Measurements from ENCODE around the gene CAPNS1. TPM values are rescaled to one million over a fixed set of nuclear protein-coding genes. Genes with fewer than 3 reads are reported as not detected.
"Not testable (repeated sequence)": the region's sequence is repeated elsewhere in the genome, so short reads cannot be mapped to it uniquely, and the experiment has no call there.

CAPNS1 gene
- polyA plus RNA-seq, 2 donors: 919 to 1,019 TPM

- Histone ChIP-seq H3K27me3 (ENCODE audit: control insufficient read depth in 1 of 2, insufficient read depth in 2 of 2, low read length in 2 of 2) (no peaks in the 10 kb centered on the region), H3K36me3 (ENCODE audit: control insufficient read depth in 2 of 2, insufficient read depth in 2 of 2, low read length in 1 of 2) (peaks cover 5 to 19% of the 10 kb centered on the region in 2 donors), H3K9me3 (ENCODE audit: control insufficient read depth in 2 of 2, insufficient read depth in 1 of 2, low read depth in 1 of 2, low read length in 1 of 2) (no peaks in the 10 kb centered on the region), H3K4me3 (ENCODE audit: low read depth in 1 of 2, low read length in 2 of 2) (no peak overlapping the region), H3K27ac (ENCODE audit: low read depth in 2 of 2, low read length in 1 of 2) (no peak overlapping the region), H3K4me1 (ENCODE audit: control insufficient read depth in 2 of 2, insufficient read depth in 2 of 2, low read length in 1 of 2) (no peaks in the 10 kb centered on the region)
- WGBS, 2 donors: 64 to 65% methylated on average over 9 of the region's 9 CpGs
Measured at GRCh38 chr19:36125557-36125956, 14.3 kb upstream of the CAPNS1 start.

DNA sequence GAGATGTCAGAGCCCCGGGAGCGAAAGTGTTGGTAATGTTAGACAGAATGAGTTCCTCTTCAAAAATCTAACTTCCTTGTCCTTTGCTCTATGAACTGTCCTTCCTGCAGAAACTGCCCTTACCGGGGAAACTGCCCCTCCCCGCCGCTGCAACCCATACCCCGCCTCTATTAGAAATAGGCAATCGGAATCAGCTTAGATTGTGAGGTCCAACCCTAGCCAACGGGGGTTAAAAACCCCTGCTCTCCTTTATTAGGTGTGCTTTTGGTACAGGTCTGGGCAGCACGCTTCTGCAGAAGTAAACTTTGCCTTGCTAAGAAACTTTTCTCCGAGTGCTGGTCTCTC, 11.5 kb upstream of the CAPNS1 start:
- Histone ChIP-seq H3K27ac (ENCODE audit: low read depth in 2 of 2, low read length in 1 of 2) (peak overlapping the region; percentile 95 to 98), H3K36me3 (ENCODE audit: control insufficient read depth in 2 of 2, insufficient read depth in 2 of 2, low read length in 1 of 2) (peaks cover 5% of the 10 kb centered on the region in 2 donors), H3K9me3 (ENCODE audit: control insufficient read depth in 2 of 2, insufficient read depth in 1 of 2, low read depth in 1 of 2, low read length in 1 of 2) (no peaks in the 10 kb centered on the region), H3K4me1 (ENCODE audit: control insufficient read depth in 2 of 2, insufficient read depth in 2 of 2, low read length in 1 of 2) (no peaks in the 10 kb centered on the region), H3K4me3 (ENCODE audit: low read depth in 1 of 2, low read length in 2 of 2) (peak overlapping the region; percentile 18 to 36), H3K27me3 (ENCODE audit: control insufficient read depth in 1 of 2, insufficient read depth in 2 of 2, low read length in 2 of 2) (no peaks in the 10 kb centered on the region)
- WGBS, 2 donors: 9% methylated on average over 10 of the region's 10 CpGs

- H3K27ac ChIP-seq (ENCODE audit: low read depth in 2 of 2, low read length in 1 of 2): peak overlapping the region; percentile 91 to 98
- H3K4me3 ChIP-seq (ENCODE audit: low read depth in 1 of 2, low read length in 2 of 2); H3K27me3 ChIP-seq (ENCODE audit: control insufficient read depth in 1 of 2, insufficient read depth in 2 of 2, low read length in 2 of 2); H3K4me1 ChIP-seq (ENCODE audit: control insufficient read depth in 2 of 2, insufficient read depth in 2 of 2, low read length in 1 of 2); H3K9me3 ChIP-seq (ENCODE audit: control insufficient read depth in 2 of 2, insufficient read depth in 1 of 2, low read depth in 1 of 2, low read length in 1 of 2); H3K36me3 ChIP-seq (ENCODE audit: control insufficient read depth in 2 of 2, insufficient read depth in 2 of 2, low read length in 1 of 2): not testable (repeated sequence)
- WGBS, 2 donors: 46 to 64% methylated on average over 6 of the region's 6 CpGs
Measured at GRCh38 chr19:36131221-36131620, 8.6 kb upstream of the CAPNS1 start.

DNA sequence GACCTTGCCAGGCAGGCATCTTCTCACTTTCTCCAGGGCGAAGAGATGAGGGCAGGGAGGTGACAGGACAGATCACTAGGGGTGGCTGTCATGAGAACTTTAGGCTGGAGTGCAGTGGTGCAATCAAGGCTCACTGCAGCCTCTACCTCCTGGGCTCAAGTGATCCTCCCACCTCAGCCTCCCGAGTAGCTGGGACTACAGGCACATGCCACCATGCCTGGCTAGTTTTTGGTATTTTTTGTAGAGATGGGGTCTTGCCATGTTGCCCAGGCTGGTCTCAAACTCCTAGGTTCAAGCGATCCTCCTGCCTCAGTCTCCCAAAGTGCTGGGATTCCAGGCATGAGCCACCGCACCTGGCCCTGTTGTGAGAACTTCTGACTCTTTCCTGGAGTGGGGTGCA, 5.0 kb upstream of the CAPNS1 start:
- H3K4me1 ChIP-seq (ENCODE audit: control insufficient read depth in 2 of 2, insufficient read depth in 2 of 2, low read length in 1 of 2); H3K4me3 ChIP-seq (ENCODE audit: low read depth in 1 of 2, low read length in 2 of 2); H3K36me3 ChIP-seq (ENCODE audit: control insufficient read depth in 2 of 2, insufficient read depth in 2 of 2, low read length in 1 of 2); H3K27me3 ChIP-seq (ENCODE audit: control insufficient read depth in 1 of 2, insufficient read depth in 2 of 2, low read length in 2 of 2); H3K9me3 ChIP-seq (ENCODE audit: control insufficient read depth in 2 of 2, insufficient read depth in 1 of 2, low read depth in 1 of 2, low read length in 1 of 2): not testable (repeated sequence)
- peak overlapping the region in 1 of 2 donors; percentile 69 for H3K27ac ChIP-seq (ENCODE audit: low read depth in 2 of 2, low read length in 1 of 2)
- WGBS, 2 donors: 90 to 96% methylated on average over 4 of the region's 4 CpGs

DNA sequence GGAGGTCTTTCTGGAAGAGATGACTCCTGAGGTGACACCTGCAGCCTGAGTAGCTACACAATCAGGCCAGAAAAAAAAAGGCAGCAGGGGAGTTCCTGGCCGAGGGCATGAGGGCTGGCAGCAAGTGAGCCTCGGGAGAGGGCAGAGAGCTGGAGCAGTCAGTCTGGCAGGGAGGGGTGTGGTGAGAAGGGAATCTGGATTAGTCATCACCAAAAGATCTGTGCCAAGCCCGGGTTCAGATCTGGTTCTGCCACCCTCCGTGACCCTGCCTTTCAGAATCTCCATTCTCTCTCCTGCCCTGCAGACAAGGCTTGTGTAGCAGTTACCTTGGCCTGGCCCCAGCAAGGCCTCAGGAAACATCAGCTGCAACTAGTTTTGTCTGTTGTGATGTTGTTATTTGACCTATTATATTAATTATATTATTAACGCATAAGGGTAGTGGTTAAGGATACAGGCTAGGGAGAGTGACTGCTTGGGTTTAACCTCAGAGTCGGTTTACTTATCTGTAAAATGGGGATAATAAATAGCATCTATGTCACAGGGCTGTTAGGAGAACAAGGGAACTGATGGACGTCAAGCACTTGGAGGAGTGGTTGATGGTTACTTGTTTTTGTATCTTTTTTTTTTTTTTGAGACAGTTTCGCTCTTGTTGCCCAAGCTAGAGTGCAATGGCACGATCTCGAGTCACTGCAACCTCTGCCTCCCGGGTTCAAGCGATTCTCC, 2.7 kb upstream of the CAPNS1 start:
- Histone ChIP-seq H3K4me3 (ENCODE audit: low read depth in 1 of 2, low read length in 2 of 2) (no peak overlapping the region), H3K27me3 (ENCODE audit: control insufficient read depth in 1 of 2, insufficient read depth in 2 of 2, low read length in 2 of 2) (no peaks in the 10 kb centered on the region), H3K4me1 (ENCODE audit: control insufficient read depth in 2 of 2, insufficient read depth in 2 of 2, low read length in 1 of 2) (peaks cover 0 to 6% of the 10 kb centered on the region in 2 donors), H3K27ac (ENCODE audit: low read depth in 2 of 2, low read length in 1 of 2) (peak overlapping the region; percentile 89 to 99), H3K36me3 (ENCODE audit: control insufficient read depth in 2 of 2, insufficient read depth in 2 of 2, low read length in 1 of 2) (peaks cover 0 to under 1% of the 10 kb centered on the region in 2 donors), H3K9me3 (ENCODE audit: control insufficient read depth in 2 of 2, insufficient read depth in 1 of 2, low read depth in 1 of 2, low read length in 1 of 2) (no peaks in the 10 kb centered on the region)
- WGBS, 2 donors: 40 to 43% methylated on average over 12 of the region's 12 CpGs

DNA sequence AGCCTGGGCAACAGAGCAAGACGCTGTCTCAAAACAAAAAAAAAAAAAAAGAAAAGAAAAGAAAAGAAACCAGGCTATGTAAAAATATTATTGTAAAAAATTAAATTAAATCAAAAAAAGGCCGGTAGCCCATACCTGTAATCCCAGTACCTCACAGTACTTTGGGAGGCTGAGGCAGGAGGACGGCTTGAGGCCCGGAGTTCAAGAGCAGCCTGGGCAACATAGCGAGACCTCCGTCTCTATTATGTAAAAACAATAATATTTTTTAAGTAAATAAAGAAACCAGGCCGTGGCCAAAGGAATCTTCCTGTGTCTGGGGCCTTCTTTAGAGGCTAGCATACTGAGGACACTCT, 770 bp upstream of the CAPNS1 start:
- Histone ChIP-seq H3K4me3 (ENCODE audit: low read depth in 1 of 2, low read length in 2 of 2) (peak overlapping the region; percentile 83 to 91), H3K27ac (ENCODE audit: low read depth in 2 of 2, low read length in 1 of 2) (peak overlapping the region; percentile 99), H3K9me3 (ENCODE audit: control insufficient read depth in 2 of 2, insufficient read depth in 1 of 2, low read depth in 1 of 2, low read length in 1 of 2) (no peaks in the 10 kb centered on the region), H3K4me1 (ENCODE audit: control insufficient read depth in 2 of 2, insufficient read depth in 2 of 2, low read length in 1 of 2) (peaks cover 0 to 6% of the 10 kb centered on the region in 2 donors), H3K27me3 (ENCODE audit: control insufficient read depth in 1 of 2, insufficient read depth in 2 of 2, low read length in 2 of 2) (no peaks in the 10 kb centered on the region), H3K36me3 (ENCODE audit: control insufficient read depth in 2 of 2, insufficient read depth in 2 of 2, low read length in 1 of 2) (peaks cover 6 to 12% of the 10 kb centered on the region in 2 donors)
- 49 to 55% methylated on average over 7 of the region's 7 CpGs for WGBS, 2 donors

DNA sequence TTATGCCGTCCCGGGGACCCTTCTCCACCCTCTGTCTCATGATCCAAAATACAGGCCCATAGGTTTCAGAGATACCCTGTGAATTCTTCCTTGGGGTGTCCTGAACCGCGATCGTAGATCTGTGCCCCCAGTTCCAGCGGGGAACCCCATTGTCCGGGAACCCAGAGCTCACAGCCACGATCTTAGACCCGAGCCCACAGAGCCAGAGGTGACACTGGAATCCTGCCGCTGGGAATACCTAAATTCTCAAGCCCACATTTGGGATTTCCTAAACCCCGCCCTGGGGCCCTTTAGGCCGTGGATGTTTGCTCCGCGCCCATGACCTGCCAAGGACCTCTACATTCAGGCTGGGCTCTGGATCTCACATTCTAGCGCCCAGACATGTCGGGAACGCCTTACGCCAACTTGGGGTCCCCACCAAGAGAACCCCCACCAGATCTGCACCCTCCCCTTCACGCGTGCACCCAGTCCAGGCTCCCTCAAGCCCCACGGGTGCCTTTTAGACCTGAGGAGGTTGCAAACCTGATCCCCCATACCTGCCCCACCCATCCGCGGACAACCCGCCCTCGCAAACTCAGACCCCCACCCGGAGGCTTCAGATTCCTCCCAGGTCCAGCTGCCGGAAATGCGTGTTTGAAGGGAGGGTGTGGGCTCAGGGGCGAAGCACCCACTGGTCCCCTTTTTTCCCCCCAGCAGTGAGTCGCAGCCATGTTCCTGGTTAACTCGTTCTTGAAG, 605 bp downstream of the CAPNS1 start:
- Histone ChIP-seq H3K27ac (ENCODE audit: low read depth in 2 of 2, low read length in 1 of 2) (peak overlapping the region; percentile 99), H3K9me3 (ENCODE audit: control insufficient read depth in 2 of 2, insufficient read depth in 1 of 2, low read depth in 1 of 2, low read length in 1 of 2) (no peaks in the 10 kb centered on the region), H3K4me3 (ENCODE audit: low read depth in 1 of 2, low read length in 2 of 2) (peak overlapping the region; percentile 83 to 91), H3K36me3 (ENCODE audit: control insufficient read depth in 2 of 2, insufficient read depth in 2 of 2, low read length in 1 of 2) (peaks cover 6 to 14% of the 10 kb centered on the region in 2 donors), H3K27me3 (ENCODE audit: control insufficient read depth in 1 of 2, insufficient read depth in 2 of 2, low read length in 2 of 2) (no peaks in the 10 kb centered on the region), H3K4me1 (ENCODE audit: control insufficient read depth in 2 of 2, insufficient read depth in 2 of 2, low read length in 1 of 2) (peaks cover 0 to 6% of the 10 kb centered on the region in 2 donors)
- WGBS, 2 donors: 0% methylated on average over 31 of the region's 31 CpGs

DNA sequence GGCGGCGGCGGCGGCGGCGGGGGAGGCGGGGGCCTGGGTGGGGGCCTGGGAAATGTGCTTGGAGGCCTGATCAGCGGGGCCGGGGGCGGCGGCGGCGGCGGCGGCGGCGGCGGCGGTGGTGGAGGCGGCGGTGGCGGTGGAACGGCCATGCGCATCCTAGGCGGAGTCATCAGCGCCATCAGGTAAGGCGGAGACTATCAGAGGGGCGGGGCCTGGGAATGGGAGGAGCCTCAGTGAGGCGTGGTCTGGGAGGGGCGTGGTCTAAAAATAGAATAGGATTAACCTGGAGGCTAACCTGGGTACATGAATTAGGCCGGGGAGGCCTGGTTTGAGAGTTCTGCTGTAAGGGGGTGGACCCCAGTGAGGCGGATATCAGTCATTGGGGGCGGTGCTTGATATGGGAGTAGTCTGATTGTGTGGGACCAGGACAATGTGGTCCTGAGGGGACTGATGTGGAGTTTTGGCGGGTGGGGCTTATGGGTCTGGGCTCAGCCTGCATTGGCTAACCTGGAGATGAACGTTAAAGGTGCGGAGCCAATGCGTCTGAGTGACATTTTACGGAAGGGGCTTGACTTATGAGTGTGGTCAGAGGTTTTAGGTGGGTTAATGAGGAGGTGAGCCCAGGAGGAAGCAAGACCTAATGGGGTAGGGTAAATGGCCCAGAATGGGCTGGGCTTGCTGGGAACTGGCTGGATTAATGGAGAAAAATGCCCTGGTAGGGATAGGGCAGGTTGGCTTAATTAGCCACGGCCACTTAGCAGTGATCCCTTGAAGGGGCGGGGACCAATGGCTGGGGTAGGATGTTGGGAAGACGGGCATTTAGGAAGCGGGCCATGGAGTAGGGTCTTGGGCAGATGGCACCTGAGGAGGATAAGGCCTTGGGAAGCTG, 1.4 kb downstream of the CAPNS1 start:
- WGBS, 2 donors: 20 to 25% methylated on average over 32 to 42 of the region's 42 CpGs
- Histone ChIP-seq H3K36me3 (ENCODE audit: control insufficient read depth in 2 of 2, insufficient read depth in 2 of 2, low read length in 1 of 2) (peaks cover 11 to 23% of the 10 kb centered on the region in 2 donors), H3K9me3 (ENCODE audit: control insufficient read depth in 2 of 2, insufficient read depth in 1 of 2, low read depth in 1 of 2, low read length in 1 of 2) (no peaks in the 10 kb centered on the region), H3K4me3 (ENCODE audit: low read depth in 1 of 2, low read length in 2 of 2) (peak overlapping the region; percentile 83 to 91), H3K4me1 (ENCODE audit: control insufficient read depth in 2 of 2, insufficient read depth in 2 of 2, low read length in 1 of 2) (peaks cover 0 to 6% of the 10 kb centered on the region in 2 donors), H3K27me3 (ENCODE audit: control insufficient read depth in 1 of 2, insufficient read depth in 2 of 2, low read length in 2 of 2) (no peaks in the 10 kb centered on the region), H3K27ac (ENCODE audit: low read depth in 2 of 2, low read length in 1 of 2) (peak overlapping the region; percentile 99)

DNA sequence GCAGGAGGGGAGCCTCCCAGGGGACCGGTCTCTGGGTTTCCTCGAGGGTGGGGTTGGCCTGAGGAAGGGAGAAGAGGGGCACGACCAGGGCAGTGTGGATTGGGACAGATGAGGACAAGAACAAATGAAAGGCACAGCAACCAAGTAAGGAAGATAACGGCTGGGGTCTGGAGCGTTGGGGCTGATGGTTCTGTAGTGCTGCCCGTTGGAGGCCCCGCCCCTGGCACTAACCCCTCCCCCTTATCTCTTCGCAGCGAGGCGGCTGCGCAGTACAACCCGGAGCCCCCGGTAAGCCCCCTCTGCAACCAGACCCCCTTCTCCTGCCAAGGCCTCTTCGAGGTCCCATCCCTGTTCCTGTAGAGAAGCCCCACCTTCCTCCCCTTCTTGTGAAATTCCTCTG, 2.2 kb downstream of the CAPNS1 start:
- peak overlapping the region in 1 of 2 donors; percentile 91 for H3K4me3 ChIP-seq (ENCODE audit: low read depth in 1 of 2, low read length in 2 of 2)
- H3K36me3 ChIP-seq (ENCODE audit: control insufficient read depth in 2 of 2, insufficient read depth in 2 of 2, low read length in 1 of 2): peaks cover 12 to 30% of the 10 kb centered on the region in 2 donors
- 96 to 97% methylated on average over 12 to 14 of the region's 14 CpGs for WGBS, 2 donors
- H3K27ac ChIP-seq (ENCODE audit: low read depth in 2 of 2, low read length in 1 of 2): peak overlapping the region; percentile 99
- no peaks in the 10 kb centered on the region for H3K27me3 ChIP-seq (ENCODE audit: control insufficient read depth in 1 of 2, insufficient read depth in 2 of 2, low read length in 2 of 2)
- peaks cover 0 to 6% of the 10 kb centered on the region in 2 donors for H3K4me1 ChIP-seq (ENCODE audit: control insufficient read depth in 2 of 2, insufficient read depth in 2 of 2, low read length in 1 of 2)
- H3K9me3 ChIP-seq (ENCODE audit: control insufficient read depth in 2 of 2, insufficient read depth in 1 of 2, low read depth in 1 of 2, low read length in 1 of 2): no peaks in the 10 kb centered on the region

Data from esophagus (tissue), 2 donors.